CD4-positive, alpha-beta memory T cell (primary cell): ENCODE results near the gene OBSL1. TPM values are rescaled to one million over a fixed set of nuclear protein-coding genes. Genes with fewer than 3 reads are reported as not detected.

Experiments used
- CTCF ChIA-PET: fragments of 350-600 bp; sonication (Branson Sonifier 250); formaldehyde crosslinking; loops from one replicate; lab custom pipeline; 2021; ENCODE audit warnings: inconsistent platforms; ENCODE audit not compliant: partially characterized antibody; lab: Charles Lee
- POLR2A ChIA-PET: fragments of 350-600 bp; sonication (Branson Sonifier 250); formaldehyde crosslinking; loops from one replicate; lab custom pipeline; 2021; ENCODE audit not compliant: partially characterized antibody; lab: Charles Lee
- DNase-seq, 5 donors: peaks; one replicate each; pipeline versions ENCODE4 v3.0.0 to v3.0.0-alpha.2; 2020 to 2022; ENCODE audit warnings: mixed read lengths in 1 of 5
- H3K27ac ChIP-seq: one replicate; pipeline ENCODE4 v1.7.0; 2013; ENCODE audit warnings: low read depth, low read length
- H3K27me3 ChIP-seq: 2 replicates; pipeline ENCODE4 v1.7.0; 2013; ENCODE audit warnings: mild to moderate bottlenecking, low read length, moderate library complexity; ENCODE audit not compliant: insufficient read depth
- H3K36me3 ChIP-seq: 2 replicates; pipeline ENCODE4 v1.7.0; 2013; ENCODE audit warnings: mild to moderate bottlenecking, low read length, moderate library complexity; ENCODE audit not compliant: insufficient read depth
- H3K4me1 ChIP-seq: 2 replicates; pipeline ENCODE4 v1.7.0; 2013; ENCODE audit warnings: mild to moderate bottlenecking, low read length, moderate library complexity; ENCODE audit not compliant: insufficient read depth
- H3K4me3 ChIP-seq, 2 donors: one replicate each; pipeline ENCODE4 v1.7.0; 2013; ENCODE audit warnings: low read length in 2 of 2, mild to moderate bottlenecking in 1 of 2
- H3K9me3 ChIP-seq, 2 donors: one replicate each; pipeline ENCODE4 v1.7.0; 2013; ENCODE audit warnings: low read length in 2 of 2, control low read depth in 1 of 2; ENCODE audit not compliant: control insufficient read depth in 1 of 2
- H3K27ac Mint-ChIP-seq, 7 donors: one replicate each; pipeline ENCODE4 v1.8.0; 2020 to 2021; ENCODE audit warnings: mixed read lengths in 7 of 7, mild to moderate bottlenecking in 6 of 7, inconsistent platforms in 3 of 7, moderate library complexity in 3 of 7
- H3K27me3 Mint-ChIP-seq, 2 donors: one replicate each; pipeline ENCODE4 v1.8.0; 2020 to 2021; ENCODE audit warnings: mixed read lengths in 2 of 2
- H3K36me3 Mint-ChIP-seq, 2 donors: one replicate each; pipeline ENCODE4 v1.8.0; 2020 to 2021; ENCODE audit warnings: mixed read lengths in 2 of 2, inconsistent platforms in 1 of 2, mild to moderate bottlenecking in 1 of 2
- H3K4me1 Mint-ChIP-seq, 4 donors: one replicate each; pipeline ENCODE4 v1.8.0; 2020 to 2021; ENCODE audit warnings: mixed read lengths in 4 of 4, mild to moderate bottlenecking in 1 of 4
- H3K4me3 Mint-ChIP-seq, 8 donors: one replicate each; pipeline ENCODE4 v1.8.0; 2020 to 2021; ENCODE audit warnings: mixed read lengths in 8 of 8, mild to moderate bottlenecking in 7 of 8, moderate library complexity in 6 of 8, inconsistent platforms in 3 of 8
- H3K9me3 Mint-ChIP-seq, 8 donors: one replicate each; pipeline ENCODE4 v1.8.0; 2020 to 2021; ENCODE audit warnings: mixed read lengths in 8 of 8, mild to moderate bottlenecking in 5 of 8, inconsistent platforms in 3 of 8, moderate library complexity in 1 of 8
- intact Hi-C: fragments of 100-400 bp; cut with micrococcal nuclease; formaldehyde crosslinking; loops from one replicate; pipeline ENCODE4 v1.15.1; 2023
- polyA plus RNA-seq, 2 donors: library from polyadenylated mRNA; unstranded; fragments of 300-500 nt; fragmentation: Illumina TruSeq; gene quantifications; one replicate each; pipeline ENCODE4 v1.2.3, GENCODE V29; 2021
- total RNA-seq, 2 experiments: library from RNA; stranded (reverse); gene quantifications; one replicate each; pipeline ENCODE4 v1.2.3, GENCODE V29; 2021

OBSL1 gene
- total and polyA plus RNA-seq, 4 experiments from 2014 or later, result 0.09 TPM; not detected in 3

GRCh38 chr2:219576505-219577388 lies 5.4 kb upstream of the OBSL1 start:
- H3K4me1 ChIP-seq, result no peaks in the 10 kb centered on the region

GRCh38 chr2:219575566-219576504 lies 4.5 kb upstream of the OBSL1 start:
- H3K4me3 Mint-ChIP-seq, result no peak overlapping the region
- no peak for DNase-seq
- CTCF ChIA-PET, result interaction anchor here (0.6 to 1.5 kb wide), 2 partner anchors 15 to 24 kb away, joined by 3 to 4 read pairs; no protein-coding TSS in a partner anchor
- H3K27me3 ChIP-seq, result peaks cover 15% of the 10 kb centered on the region
- no peak overlapping the region for H3K27ac ChIP-seq
- no peaks in the 10 kb centered on the region for H3K9me3 ChIP-seq
- H3K27ac Mint-ChIP-seq, result peak overlapping the region in 2 of 7 donors; percentile 3 to 49
- H3K4me3 ChIP-seq, result no peak overlapping the region
- no peaks in the 10 kb centered on the region for H3K36me3 ChIP-seq
- POLR2A ChIA-PET, result no interaction called here
- H3K27me3 Mint-ChIP-seq, result peaks cover 22 to 33% of the 10 kb centered on the region in 2 donors
- intact Hi-C loops, result no loop called here
- no peaks in the 10 kb centered on the region for H3K4me1 ChIP-seq
- H3K9me3 Mint-ChIP-seq, result no peaks in the 10 kb centered on the region
- H3K36me3 Mint-ChIP-seq, result no peaks in the 10 kb centered on the region
- H3K4me1 Mint-ChIP-seq, result peaks cover 0 to 3% (median 0%) of the 10 kb centered on the region in 4 donors

More at GRCh38 chr2:219576505-219577388, 5.4 kb upstream of the OBSL1 start:
- peaks cover 0 to 2% (median 0%) of the 10 kb centered on the region in 4 donors for H3K4me1 Mint-ChIP-seq
- no peak for DNase-seq
- H3K36me3 Mint-ChIP-seq, result no peaks in the 10 kb centered on the region
- ChIA-PET CTCF (interaction anchor here (1.5 kb wide), 1 partner anchor 16 kb away, joined by 4 read pairs; no protein-coding TSS in a partner anchor), POLR2A (no interaction called here)
- no peaks in the 10 kb centered on the region for H3K36me3 ChIP-seq
- H3K27me3 ChIP-seq, result peaks cover 11% of the 10 kb centered on the region
- no peaks in the 10 kb centered on the region for H3K9me3 Mint-ChIP-seq
- H3K4me3 Mint-ChIP-seq, result no peak overlapping the region
- no peak overlapping the region for H3K4me3 ChIP-seq
- intact Hi-C loops, result no loop called here
- no peaks in the 10 kb centered on the region for H3K9me3 ChIP-seq
- no peak overlapping the region for H3K27ac Mint-ChIP-seq
- H3K27me3 Mint-ChIP-seq, result peaks cover 21 to 32% of the 10 kb centered on the region in 2 donors
- H3K27ac ChIP-seq, result no peak overlapping the region

GRCh38 chr2:219574484-219575311 lies 3.4 kb upstream of the OBSL1 start:
- H3K27ac Mint-ChIP-seq, result no peak overlapping the region
- no peak overlapping the region for H3K4me3 ChIP-seq
- H3K9me3 Mint-ChIP-seq, result no peaks in the 10 kb centered on the region
- H3K27me3 Mint-ChIP-seq, result peaks cover 23 to 35% of the 10 kb centered on the region in 2 donors
- ChIA-PET CTCF (interaction anchor here (3.9 kb wide), 1 partner anchor 14 kb away, joined by 19 read pairs; no protein-coding TSS in a partner anchor), POLR2A (no interaction called here)
- no peaks in the 10 kb centered on the region for H3K36me3 Mint-ChIP-seq
- H3K4me1 Mint-ChIP-seq, result peaks cover 0 to 3% (median 0%) of the 10 kb centered on the region in 4 donors
- H3K36me3 ChIP-seq, result no peaks in the 10 kb centered on the region
- intact Hi-C loops, result no loop called here
- no peak overlapping the region for H3K27ac ChIP-seq
- H3K9me3 ChIP-seq, result no peaks in the 10 kb centered on the region
- peaks cover 15% of the 10 kb centered on the region for H3K27me3 ChIP-seq
- no peak for DNase-seq
- H3K4me3 Mint-ChIP-seq, result peak overlapping the region in 1 of 8 donors; percentile 42
- H3K4me1 ChIP-seq, result peaks cover 3% of the 10 kb centered on the region

GRCh38 chr2:219573166-219573565 lies 1.8 kb upstream of the OBSL1 start:
- H3K9me3 Mint-ChIP-seq, result no peaks in the 10 kb centered on the region
- Histone ChIP-seq H3K27ac (no peak overlapping the region), H3K4me1 (peaks cover 3% of the 10 kb centered on the region), H3K36me3 (no peaks in the 10 kb centered on the region), H3K4me3 (no peak overlapping the region), H3K9me3 (no peaks in the 10 kb centered on the region), H3K27me3 (peaks cover 15% of the 10 kb centered on the region)
- intact Hi-C loops, result no loop called here
- H3K36me3 Mint-ChIP-seq, result no peaks in the 10 kb centered on the region
- H3K27ac Mint-ChIP-seq, result no peak overlapping the region
- no peak for DNase-seq
- CTCF ChIA-PET, result interaction anchor here (3.9 kb wide), 1 partner anchor 13 kb away, joined by 19 read pairs; no protein-coding TSS in a partner anchor
- H3K27me3 Mint-ChIP-seq, result peaks cover 30 to 46% of the 10 kb centered on the region in 2 donors
- peaks cover 0 to 3% (median 0%) of the 10 kb centered on the region in 4 donors for H3K4me1 Mint-ChIP-seq
- peak overlapping the region in 1 of 8 donors; percentile 31 for H3K4me3 Mint-ChIP-seq
- POLR2A ChIA-PET, result no interaction called here

- Histone ChIP-seq H3K9me3 (no peaks in the 10 kb centered on the region), H3K36me3 (no peaks in the 10 kb centered on the region), H3K27me3 (peaks cover 15% of the 10 kb centered on the region), H3K27ac (no peak within 1 kb of the TSS), H3K4me3 (no peak within 1 kb of the TSS), H3K4me1 (peaks cover 3% of the 10 kb centered on the region)
- Mint-ChIP-seq H3K36me3 (no peaks in the 10 kb centered on the region), H3K9me3 (no peaks in the 10 kb centered on the region), H3K27ac (no peak within 1 kb of the TSS), H3K4me3 (peak within 1 kb of the TSS in 6 of 8 donors; percentile 4 to 68 (median 24)), H3K27me3 (peaks cover 29 to 45% of the 10 kb centered on the region in 2 donors), H3K4me1 (peaks cover 0 to 3% (median 0%) of the 10 kb centered on the region in 4 donors)
- no peak for DNase-seq
- POLR2A ChIA-PET, result no interaction called here
- CTCF ChIA-PET, result interaction anchor here (3.9 kb wide), 1 partner anchor 12 kb away, joined by 19 read pairs; no protein-coding TSS in a partner anchor
- intact Hi-C loops, result no loop called here
Measured at GRCh38 chr2:219572237-219573001, 1.1 kb upstream of the OBSL1 start, which contains the start of gene INHA. Gene INHA (plus strand): TSS chr2:219572310. CDS start chr2:219572375, 65 bp downstream.

GRCh38 chr2:219570924-219571310 lies 422 bp downstream of the OBSL1 start:
- ChIA-PET POLR2A (interaction anchor here (0.7 to 1.1 kb wide), 3 partner anchors 20 to 28 kb away, joined by 3 to 4 read pairs (median 3); partner anchors contain the start of genes CHPF and STK11IP), CTCF (interaction anchor here (1.5 to 3.9 kb wide), 2 partner anchors 8 to 10 kb away, joined by 5 to 19 read pairs; no protein-coding TSS in a partner anchor)
- H3K27ac ChIP-seq, result no peak overlapping the region
- Mint-ChIP-seq H3K4me1 (peaks cover 0 to 3% (median 0%) of the 10 kb centered on the region in 4 donors), H3K4me3 (no peak overlapping the region), H3K27me3 (peaks cover 27 to 46% of the 10 kb centered on the region in 2 donors), H3K36me3 (no peaks in the 10 kb centered on the region), H3K9me3 (no peaks in the 10 kb centered on the region), H3K27ac (no peak overlapping the region)
- no peaks in the 10 kb centered on the region for H3K36me3 ChIP-seq
- H3K27me3 ChIP-seq, result peaks cover 15% of the 10 kb centered on the region
- no peak for DNase-seq
- peaks cover 3% of the 10 kb centered on the region for H3K4me1 ChIP-seq
- no peaks in the 10 kb centered on the region for H3K9me3 ChIP-seq
- peak overlapping the region in 1 of 2 donors; percentile 9 for H3K4me3 ChIP-seq
- intact Hi-C loops, result no loop called here
